ENCODE measurements around the gene CD160.
"Not testable (repeated sequence)": the region's sequence is repeated elsewhere in the genome, so short reads cannot be mapped to it uniquely, and the experiment has no call there.

The CD160 gene

GRCh38 chr1:145719230-145720079, at the start of gene CD160:
Gene CD160, plus strand, starts transcription at chr1:145719499. Its CDS starts 8,829 bp downstream, at chr1:145728328.
- DNase-seq = no peak

GRCh38 chr1:145670995-145671745, 48.1 kb upstream of the CD160 start:
- not testable (repeated sequence) for DNase-seq

GRCh38 chr1:145673217-145673616, 46.1 kb upstream of the CD160 start:
- DNase-seq = not testable (repeated sequence)

GRCh38 chr1:145684858-145685257, 34.4 kb upstream of the CD160 start:
- DNase-seq = not testable (repeated sequence)

GRCh38 chr1:145686078-145686477, 33.2 kb upstream of the CD160 start:
- not testable (repeated sequence) for DNase-seq

GRCh38 chr1:145688328-145688727, 31.0 kb upstream of the CD160 start:
- no peak for DNase-seq

- no peak for DNase-seq
Measured at GRCh38 chr1:145688924-145689323, 30.4 kb upstream of the CD160 start.

- no peak for DNase-seq
Measured at GRCh38 chr1:145689922-145690321, 29.4 kb upstream of the CD160 start.

- DNase-seq = no peak
Measured at GRCh38 chr1:145690587-145691558, 28.4 kb upstream of the CD160 start.

GRCh38 chr1:145692785-145693443, 26.4 kb upstream of the CD160 start:
- DNase-seq = no peak

- no peak for DNase-seq
Measured at GRCh38 chr1:145695821-145696629, 23.3 kb upstream of the CD160 start.

- DNase-seq = no peak
Measured at GRCh38 chr1:145696630-145696960, 22.7 kb upstream of the CD160 start.

GRCh38 chr1:145701306-145701862, 17.9 kb upstream of the CD160 start:
- no peak for DNase-seq

GRCh38 chr1:145702052-145702451, 17.2 kb upstream of the CD160 start:
- no peak for DNase-seq

GRCh38 chr1:145702826-145703225, 16.5 kb upstream of the CD160 start:
- DNase-seq = no peak

- DNase-seq = no peak
Measured at GRCh38 chr1:145705622-145706021, 13.7 kb upstream of the CD160 start.

- no peak for DNase-seq
Measured at GRCh38 chr1:145706086-145706664, 13.1 kb upstream of the CD160 start.

- DNase-seq = no peak
Measured at GRCh38 chr1:145707183-145707867, 12.0 kb upstream of the CD160 start, which contains the start of gene PDZK1. Gene PDZK1, minus strand, starts transcription at chr1:145707368. Its CDS starts 19,347 bp downstream, at chr1:145688021.

- DNase-seq = no peak
Measured at GRCh38 chr1:145708063-145708462, 11.2 kb upstream of the CD160 start.
